ENCODE results near the gene NR3C1. TPM values are rescaled to one million over a fixed set of nuclear protein-coding genes. Genes with fewer than 3 reads are reported as not detected.
"Not testable (repeated sequence)": the region's sequence is repeated elsewhere in the genome, so short reads cannot be mapped to it uniquely, and the experiment has no call there.

Gene NR3C1
- total RNA-seq, 2 experiments from 2014 or later: 48.6 to 53.9 TPM

DNA sequence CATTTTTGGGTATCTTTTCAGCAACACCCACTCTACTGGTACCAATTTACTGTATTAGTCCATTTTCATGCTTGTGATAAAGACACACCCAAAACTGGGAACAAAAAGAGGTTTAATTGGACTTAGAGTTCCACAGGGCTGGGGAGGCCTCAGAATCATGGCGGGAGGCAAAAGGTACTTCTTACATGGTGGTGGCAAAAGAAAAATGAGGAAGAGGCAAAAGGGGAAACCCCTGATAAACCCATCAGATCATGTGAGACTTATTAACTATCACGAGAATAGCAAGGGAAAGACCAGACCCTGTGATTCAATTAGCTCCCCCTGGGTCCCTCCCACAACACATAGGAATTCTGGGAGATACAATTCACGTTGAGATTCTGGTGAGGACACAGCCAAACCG, 78.4 kb downstream of the NR3C1 start:
- POLR2A ChIA-PET, DNase-seq, H3K27me3 Mint-ChIP-seq, H3K4me3 Mint-ChIP-seq, CTCF ChIA-PET, H3K27ac Mint-ChIP-seq: not testable (repeated sequence)
- intact Hi-C loops (cut with micrococcal nuclease): loop anchor here (10.0 kb wide), 1 partner anchor 500 kb away; no protein-coding TSS in a partner anchor
- H3K9me3 Mint-ChIP-seq: peaks cover 19% of the 10 kb centered on the region
- peaks cover 35% of the 10 kb centered on the region for H3K36me3 Mint-ChIP-seq
- H3K4me1 Mint-ChIP-seq (ENCODE audit: low read depth): peaks cover 66% of the 10 kb centered on the region

DNA sequence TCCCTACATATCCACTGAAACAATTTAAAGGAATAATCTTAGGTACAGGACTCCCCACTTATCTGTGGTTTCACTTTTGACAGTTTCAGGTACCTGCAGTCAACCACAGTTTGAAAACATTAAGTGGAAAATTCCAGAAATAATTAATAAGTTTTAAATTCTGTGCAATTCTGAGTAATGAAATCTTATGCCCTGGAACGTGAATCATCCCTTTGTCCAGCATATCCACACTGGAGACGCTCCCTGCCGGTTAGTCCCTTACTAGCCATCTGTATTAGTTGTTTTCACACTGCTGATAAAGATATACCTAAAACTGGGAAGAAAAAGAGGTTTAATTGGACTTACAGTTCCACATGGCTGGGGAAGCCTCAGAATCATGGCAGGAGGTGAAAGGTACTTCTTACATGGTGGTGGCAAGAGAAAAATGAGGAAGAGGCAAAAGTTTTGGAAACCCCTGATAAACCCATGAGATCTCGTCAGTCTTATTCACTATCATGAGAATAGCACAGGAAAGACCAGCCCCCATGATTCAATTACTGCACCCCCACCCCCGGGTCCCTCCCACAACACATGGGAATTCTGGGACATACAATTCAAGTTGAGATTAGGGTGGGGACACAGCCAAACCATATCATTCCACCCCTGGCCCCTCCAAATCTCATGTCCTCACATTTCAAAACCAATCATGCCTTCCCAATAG, 80.4 kb downstream of the NR3C1 start:
- DNase-seq, H3K27me3 Mint-ChIP-seq, CTCF ChIA-PET, H3K4me3 Mint-ChIP-seq, H3K27ac Mint-ChIP-seq: not testable (repeated sequence)
- Mint-ChIP-seq H3K36me3 (peaks cover 25% of the 10 kb centered on the region), H3K9me3 (peaks cover 10% of the 10 kb centered on the region), H3K4me1 (ENCODE audit: low read depth) (peaks cover 70% of the 10 kb centered on the region)
- intact Hi-C loops (cut with micrococcal nuclease): loop anchor here (10.0 kb wide), 1 partner anchor 502 kb away; no protein-coding TSS in a partner anchor
- POLR2A ChIA-PET: interaction anchor here (0.7 kb wide), 1 partner anchor 16 kb away, joined by 3 read pairs; no protein-coding TSS in a partner anchor

DNA sequence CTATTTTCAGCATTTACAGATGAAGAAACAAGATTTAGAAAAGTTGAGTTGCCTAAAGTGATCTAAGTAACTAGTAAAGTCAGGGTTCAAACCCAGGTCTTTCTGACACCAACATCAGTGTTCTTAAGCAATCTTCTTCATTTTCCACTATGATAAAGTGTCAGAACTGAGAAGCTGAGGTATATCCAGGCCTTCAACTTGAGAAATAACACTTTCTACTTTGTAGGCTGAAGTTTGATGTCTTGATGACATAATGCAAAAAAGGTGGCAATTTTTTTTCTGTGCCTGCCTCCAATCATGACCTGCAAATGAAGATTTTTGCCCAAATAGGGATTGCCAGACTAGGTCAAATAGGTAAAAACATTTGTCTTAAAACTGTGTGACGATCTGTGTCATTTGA, 81.3 kb downstream of the NR3C1 start:
- H3K36me3 Mint-ChIP-seq: peaks cover 18% of the 10 kb centered on the region
- H3K27me3 Mint-ChIP-seq: no peaks in the 10 kb centered on the region
- H3K9me3 Mint-ChIP-seq: peaks cover 5% of the 10 kb centered on the region
- peaks cover 70% of the 10 kb centered on the region for H3K4me1 Mint-ChIP-seq (ENCODE audit: low read depth)
- ChIA-PET POLR2A (no interaction called here), CTCF (no interaction called here)
- H3K27ac Mint-ChIP-seq: no peak overlapping the region
- intact Hi-C loops (cut with micrococcal nuclease): loop anchor here (10.0 kb wide), 1 partner anchor 503 kb away; no protein-coding TSS in a partner anchor
- H3K4me3 Mint-ChIP-seq: no peak overlapping the region
- DNase-seq: no peak

DNA sequence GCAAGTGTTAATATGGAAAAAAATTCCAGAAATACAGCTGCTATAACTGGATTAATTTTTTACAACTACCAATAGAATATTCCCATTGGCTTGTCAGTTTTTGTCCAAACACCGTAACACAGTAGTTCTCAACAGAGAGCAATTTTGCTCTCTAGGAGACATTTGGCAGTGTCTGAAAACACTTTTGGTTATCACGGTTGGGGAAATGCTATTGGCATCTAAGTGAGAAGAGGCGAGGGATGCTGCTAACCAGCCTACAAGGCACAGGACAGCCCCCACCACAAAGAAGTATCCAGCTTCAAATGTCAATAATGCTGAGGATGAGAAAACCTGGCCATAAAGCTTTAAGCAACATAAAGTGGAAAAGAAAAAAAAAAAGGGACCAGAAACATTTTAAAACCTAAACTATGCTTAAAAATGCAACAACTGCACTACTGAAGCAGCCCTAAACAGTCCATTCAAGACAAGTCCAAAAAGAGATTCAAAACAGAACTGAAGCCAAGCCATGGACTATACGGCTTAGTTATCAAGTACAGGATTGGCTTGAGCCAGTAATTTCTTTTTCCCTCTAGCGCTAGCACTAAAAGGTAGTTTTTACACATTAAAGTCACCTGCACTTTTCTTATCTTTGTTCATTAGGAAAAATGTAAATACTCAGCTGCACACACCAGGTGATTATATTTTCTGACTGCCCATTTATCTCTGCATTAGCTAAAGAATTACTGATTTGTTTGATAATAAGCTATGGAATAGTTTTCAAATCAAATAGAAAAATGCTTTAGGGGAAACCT, 83.9 kb downstream of the NR3C1 start:
- POLR2A ChIA-PET: no interaction called here

DNA sequence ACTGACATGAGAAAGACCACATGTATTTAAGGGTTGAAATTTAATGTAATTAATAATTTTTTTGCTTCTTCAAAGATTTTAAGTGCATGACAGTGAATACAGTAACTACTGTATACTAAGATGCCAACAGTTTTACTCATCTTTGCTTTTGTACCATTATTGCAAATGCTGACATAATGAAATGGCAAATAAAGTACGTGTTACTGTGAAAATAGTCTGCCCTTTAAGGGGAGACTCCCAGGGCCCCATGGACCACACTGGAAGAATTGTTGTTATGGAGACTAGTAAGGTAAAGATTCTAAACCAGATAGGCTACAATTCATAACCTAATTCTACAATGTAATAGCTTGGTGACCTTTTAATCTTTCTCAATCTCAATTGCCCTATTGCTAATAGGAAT, 84.7 kb downstream of the NR3C1 start:
- H3K27me3 Mint-ChIP-seq: no peaks in the 10 kb centered on the region
- DNase-seq: no peak
- H3K4me3 Mint-ChIP-seq: no peak overlapping the region
- H3K9me3 Mint-ChIP-seq: no peaks in the 10 kb centered on the region
- H3K4me1 Mint-ChIP-seq (ENCODE audit: low read depth): peaks cover 69% of the 10 kb centered on the region
- ChIA-PET CTCF (no interaction called here), POLR2A (no interaction called here)
- intact Hi-C loops (cut with micrococcal nuclease): no loop called here
- no peak overlapping the region for H3K27ac Mint-ChIP-seq
- H3K36me3 Mint-ChIP-seq: peaks cover 7% of the 10 kb centered on the region

More for the DNA sequence above, 83.9 kb downstream of the NR3C1 start:
- Mint-ChIP-seq H3K36me3 (peaks cover 11% of the 10 kb centered on the region), H3K4me3 (no peak overlapping the region), H3K27ac (no peak overlapping the region), H3K4me1 (ENCODE audit: low read depth) (peaks cover 69% of the 10 kb centered on the region), H3K27me3 (no peaks in the 10 kb centered on the region), H3K9me3 (no peaks in the 10 kb centered on the region)
- intact Hi-C loops (cut with micrococcal nuclease): loop anchor here (10.0 kb wide), 1 partner anchor 505 kb away; no protein-coding TSS in a partner anchor
- no peak for DNase-seq
- CTCF ChIA-PET: no interaction called here

DNA sequence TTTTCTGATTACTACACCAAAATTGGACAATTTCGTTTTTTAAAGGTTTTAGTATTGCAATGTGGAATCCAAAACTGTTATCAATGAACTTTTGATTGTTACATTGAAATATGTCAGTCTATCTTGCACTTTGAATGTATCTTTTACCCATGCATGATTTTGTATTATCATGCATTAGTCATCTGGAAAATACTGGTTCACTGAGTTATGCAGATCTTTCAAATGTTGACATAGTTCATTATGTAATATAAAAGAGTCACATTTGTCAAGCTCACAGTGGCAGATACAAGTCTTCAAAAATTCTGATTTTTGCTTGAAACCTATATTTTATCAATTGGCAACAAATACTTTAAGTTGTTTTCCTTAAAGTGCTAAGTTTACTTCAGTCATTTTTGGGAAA, 85.2 kb downstream of the NR3C1 start:
- peaks cover 5% of the 10 kb centered on the region for H3K36me3 Mint-ChIP-seq
- H3K4me1 Mint-ChIP-seq (ENCODE audit: low read depth): peaks cover 69% of the 10 kb centered on the region
- intact Hi-C loops (cut with micrococcal nuclease): no loop called here
- no peak overlapping the region for H3K27ac Mint-ChIP-seq
- no peaks in the 10 kb centered on the region for H3K9me3 Mint-ChIP-seq
- no peak overlapping the region for H3K4me3 Mint-ChIP-seq
- no peaks in the 10 kb centered on the region for H3K27me3 Mint-ChIP-seq
- ChIA-PET POLR2A (no interaction called here), CTCF (no interaction called here)
- no peak for DNase-seq

DNA sequence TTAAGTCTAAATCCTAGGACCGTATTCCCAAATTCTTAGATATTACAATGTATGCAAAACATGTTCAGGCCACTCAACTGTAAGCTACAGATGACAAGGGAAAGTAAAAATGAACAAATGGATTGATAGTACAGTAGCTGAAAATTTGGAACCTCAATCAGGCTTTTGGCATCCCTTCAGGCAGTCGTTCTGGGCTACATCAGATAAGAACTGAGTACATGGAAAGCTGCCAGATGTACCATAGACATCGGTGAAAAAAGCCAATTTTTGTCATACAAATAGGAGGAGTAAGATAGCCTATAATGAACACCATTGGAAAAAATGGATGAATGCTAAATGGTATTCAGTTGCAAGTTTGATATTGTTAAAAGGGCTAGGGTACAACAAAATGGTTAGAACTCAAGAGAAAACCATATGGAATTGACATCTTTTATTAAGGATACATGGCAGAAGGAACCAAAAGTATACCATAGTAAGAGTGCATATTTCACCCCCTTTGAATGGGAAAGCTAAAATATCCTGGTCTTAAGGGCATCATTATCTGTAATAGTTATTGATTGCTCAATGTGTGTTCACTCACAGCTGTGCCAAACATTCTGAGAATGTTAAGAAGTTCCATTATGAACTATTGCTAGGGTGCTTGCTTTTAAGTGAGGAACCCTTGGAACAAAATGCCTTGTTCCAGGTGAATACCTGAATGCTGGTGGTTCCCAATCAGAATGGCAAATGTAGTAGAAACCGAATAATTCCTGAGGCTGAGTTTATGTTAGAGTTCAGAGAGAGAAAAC, 86.4 kb downstream of the NR3C1 start:
- Mint-ChIP-seq H3K4me1 (ENCODE audit: low read depth) (peaks cover 66% of the 10 kb centered on the region), H3K36me3 (peaks cover 10% of the 10 kb centered on the region), H3K27me3 (no peaks in the 10 kb centered on the region), H3K27ac (no peak overlapping the region), H3K9me3 (no peaks in the 10 kb centered on the region), H3K4me3 (no peak overlapping the region)
- intact Hi-C loops (cut with micrococcal nuclease): no loop called here
- CTCF ChIA-PET: no interaction called here
- POLR2A ChIA-PET: no interaction called here
- DNase-seq: no peak

DNA sequence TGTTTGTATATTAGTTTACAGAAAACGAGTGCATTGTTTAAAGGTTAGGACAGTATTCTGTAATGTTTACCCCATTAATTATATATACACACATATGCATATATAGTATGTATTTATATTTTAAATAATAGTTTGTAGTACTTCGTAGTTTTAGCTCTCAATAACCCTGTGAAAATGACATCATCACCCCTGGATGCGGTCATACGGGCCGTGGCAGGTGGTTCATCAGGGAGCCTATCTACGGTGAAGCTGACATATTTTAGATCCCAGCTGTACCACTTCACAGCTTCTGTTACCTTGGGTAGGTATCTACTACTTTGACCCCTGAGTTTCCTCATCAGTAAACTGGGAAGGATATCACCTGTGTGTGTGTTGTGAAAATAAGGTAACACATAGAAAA, 87.1 kb downstream of the NR3C1 start:
- Mint-ChIP-seq H3K4me3 (no peak overlapping the region), H3K27ac (no peak overlapping the region), H3K27me3 (no peaks in the 10 kb centered on the region), H3K36me3 (peaks cover 13% of the 10 kb centered on the region), H3K4me1 (ENCODE audit: low read depth) (peaks cover 67% of the 10 kb centered on the region), H3K9me3 (no peaks in the 10 kb centered on the region)
- CTCF ChIA-PET: no interaction called here
- POLR2A ChIA-PET: no interaction called here
- intact Hi-C loops (cut with micrococcal nuclease): no loop called here
- no peak for DNase-seq

DNA sequence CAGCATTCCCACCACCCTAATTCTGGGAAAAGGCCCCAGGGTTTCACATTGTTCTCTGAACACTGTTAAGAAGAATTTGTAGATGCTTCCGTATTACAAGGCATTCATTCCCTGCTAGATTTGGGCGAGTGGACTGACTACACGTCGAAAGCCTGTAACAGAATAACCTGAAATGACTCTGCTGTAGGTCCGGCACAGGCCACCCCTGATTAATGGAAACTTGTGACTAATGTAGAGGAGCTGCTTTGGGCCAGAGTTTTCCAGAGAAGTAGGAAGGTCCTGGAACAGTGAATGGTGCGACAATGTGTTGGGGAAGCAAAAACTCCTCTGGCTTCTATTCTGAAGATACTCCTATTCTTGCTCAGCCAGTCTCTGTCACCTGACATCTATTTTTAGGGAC, 87.6 kb downstream of the NR3C1 start:
- Mint-ChIP-seq H3K9me3 (no peaks in the 10 kb centered on the region), H3K27ac (no peak overlapping the region), H3K4me1 (ENCODE audit: low read depth) (peaks cover 70% of the 10 kb centered on the region), H3K27me3 (no peaks in the 10 kb centered on the region), H3K36me3 (peaks cover 14% of the 10 kb centered on the region), H3K4me3 (no peak overlapping the region)
- intact Hi-C loops (cut with micrococcal nuclease): no loop called here
- ChIA-PET CTCF (interaction anchor here (0.6 kb wide), 1 partner anchor 822 kb away, joined by 3 read pairs; no protein-coding TSS in a partner anchor), POLR2A (no interaction called here)
- no peak for DNase-seq

DNA sequence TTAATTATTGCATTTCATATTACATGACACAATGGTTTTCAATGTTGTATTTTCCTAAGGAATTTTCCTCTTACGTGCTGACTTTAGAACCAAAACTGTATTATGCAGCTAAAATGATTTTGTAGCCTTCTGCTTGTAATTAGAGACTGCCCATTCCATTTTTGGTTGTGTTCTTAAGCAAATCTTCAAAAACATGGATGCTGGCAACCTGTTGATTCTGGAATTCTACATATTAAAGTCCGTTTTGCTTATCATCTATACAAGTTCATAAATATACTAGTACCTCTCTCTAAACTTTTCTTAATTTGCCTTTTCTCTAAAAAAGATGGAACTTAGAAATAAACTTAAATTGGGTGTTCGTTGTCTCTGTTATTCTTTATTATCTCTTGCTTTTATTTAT, 88.3 kb downstream of the NR3C1 start:
- intact Hi-C loops (cut with micrococcal nuclease): no loop called here
- no peaks in the 10 kb centered on the region for H3K9me3 Mint-ChIP-seq
- DNase-seq: no peak
- peaks cover 17% of the 10 kb centered on the region for H3K36me3 Mint-ChIP-seq
- H3K4me1 Mint-ChIP-seq (ENCODE audit: low read depth): peaks cover 65% of the 10 kb centered on the region
- H3K27me3 Mint-ChIP-seq: no peaks in the 10 kb centered on the region
- no peak overlapping the region for H3K4me3 Mint-ChIP-seq
- ChIA-PET CTCF (interaction anchor here (0.6 to 0.7 kb wide), 2 partner anchors 313 to 823 kb away, joined by 3 read pairs; no protein-coding TSS in a partner anchor), POLR2A (no interaction called here)
- H3K27ac Mint-ChIP-seq: no peak overlapping the region

DNA sequence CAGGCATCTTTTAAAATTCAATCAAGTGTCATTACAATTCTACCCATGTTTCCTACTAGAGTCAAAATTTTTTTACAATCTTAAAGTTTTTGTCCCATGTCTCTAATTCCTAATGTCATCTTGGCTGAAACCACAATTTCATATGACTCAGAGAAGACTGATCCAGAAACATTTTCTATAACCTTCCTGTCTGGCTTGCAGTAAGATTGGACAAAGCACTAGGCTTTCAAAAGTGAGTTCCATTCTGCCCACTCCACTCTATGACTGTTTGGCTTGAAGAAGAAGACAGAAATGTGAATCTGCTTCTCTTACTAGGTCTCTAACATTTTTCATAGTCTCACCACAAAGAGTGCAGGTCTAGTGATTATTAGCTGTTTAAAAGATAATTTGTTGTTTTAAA, 88.8 kb downstream of the NR3C1 start:
- Mint-ChIP-seq H3K9me3 (no peaks in the 10 kb centered on the region), H3K4me3 (no peak overlapping the region), H3K36me3 (peaks cover 21% of the 10 kb centered on the region), H3K4me1 (ENCODE audit: low read depth) (peaks cover 66% of the 10 kb centered on the region), H3K27me3 (no peaks in the 10 kb centered on the region), H3K27ac (peak overlapping the region; percentile 6)
- POLR2A ChIA-PET: no interaction called here
- CTCF ChIA-PET: interaction anchor here (1.6 kb wide), 1 partner anchor 90 kb away, joined by 3 read pairs; no protein-coding TSS in a partner anchor
- intact Hi-C loops (cut with micrococcal nuclease): loop anchor here (5.0 kb wide), 2 partner anchors 83 to 97 kb away; no protein-coding TSS in a partner anchor
- DNase-seq: no peak

DNA sequence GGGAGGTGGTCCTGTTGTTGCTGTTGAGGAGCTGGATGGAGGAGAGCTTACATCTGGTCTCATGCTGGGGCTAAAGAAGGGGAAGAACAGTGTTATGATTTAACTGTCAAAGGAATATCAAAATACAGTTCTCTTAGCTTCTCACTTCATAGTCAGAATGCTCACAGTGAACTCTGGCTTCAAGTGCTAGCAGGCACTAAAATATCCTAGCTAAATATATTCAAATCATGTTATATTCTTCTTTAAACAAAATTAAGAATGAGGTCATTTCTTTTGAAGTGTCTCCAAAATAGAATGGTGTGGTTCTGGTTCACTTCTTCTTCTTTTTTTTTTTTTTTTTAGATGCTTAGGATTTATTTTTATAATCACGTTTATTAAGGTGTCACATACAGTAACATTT, 89.4 kb downstream of the NR3C1 start:
- DNase-seq: no peak
- intact Hi-C loops (cut with micrococcal nuclease): loop anchor here (5.0 kb wide), 2 partner anchors 83 to 97 kb away; no protein-coding TSS in a partner anchor
- ChIA-PET POLR2A (interaction anchor here (0.5 to 1.5 kb wide), 2 partner anchors 100 to 868 kb away, joined by 3 read pairs; no protein-coding TSS in a partner anchor), CTCF (interaction anchor here (1.4 to 1.6 kb wide), 2 partner anchors 27 to 91 kb away, joined by 3 to 5 read pairs; no protein-coding TSS in a partner anchor)
- Mint-ChIP-seq H3K9me3 (no peaks in the 10 kb centered on the region), H3K27me3 (no peaks in the 10 kb centered on the region), H3K4me1 (ENCODE audit: low read depth) (peaks cover 68% of the 10 kb centered on the region), H3K36me3 (peaks cover 26% of the 10 kb centered on the region), H3K4me3 (no peak overlapping the region), H3K27ac (peak overlapping the region; percentile 5)
